EH (cell line): Measurements from ENCODE around the gene SAP25.
A peak's percentile ranks its signal among the peaks of the same experiment; 100 is the strongest.
"Not testable (repeated sequence)": the region's sequence is repeated elsewhere in the genome, so short reads cannot be mapped to it uniquely, and the experiment has no call there.

ENCODE experiments used
- DNase-seq: peaks from one replicate; pipeline ENCODE4 v3.0.0-alpha.2; 2015; ENCODE audit warnings: low read depth

SAP25 gene

DNA sequence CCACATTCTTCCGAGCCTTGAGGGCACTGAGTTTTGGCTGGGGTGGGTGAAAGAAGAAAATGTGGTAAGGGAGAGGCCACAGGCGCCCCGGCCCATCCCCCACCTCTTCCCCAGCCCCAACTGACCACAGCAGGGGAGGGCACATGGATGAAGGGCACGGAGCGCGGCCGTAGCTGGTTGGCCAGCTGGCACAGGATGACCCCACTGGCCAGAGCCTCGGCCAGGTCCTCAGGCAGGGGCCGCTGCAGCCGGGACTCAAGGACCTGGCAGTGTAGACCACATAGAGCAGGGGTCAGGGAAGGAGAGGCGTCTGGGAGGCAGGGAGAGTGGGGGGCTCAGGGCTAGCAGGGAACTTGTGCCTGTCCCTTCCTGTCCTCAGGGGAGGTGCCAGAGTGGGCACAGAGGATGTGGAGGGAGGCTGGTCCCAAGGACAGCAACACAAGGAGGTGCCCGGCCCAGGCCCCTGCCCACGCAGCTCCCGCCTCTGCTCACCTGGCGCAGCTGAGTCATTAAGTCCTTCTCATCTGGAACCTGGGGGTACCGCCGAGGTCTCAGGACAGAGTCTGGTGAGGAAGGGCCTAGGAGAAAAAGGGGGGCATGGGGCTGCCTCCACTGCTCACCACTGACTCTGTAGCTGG, 2.2 kb upstream of the SAP25 start:
- DNase-seq: no peak

DNA sequence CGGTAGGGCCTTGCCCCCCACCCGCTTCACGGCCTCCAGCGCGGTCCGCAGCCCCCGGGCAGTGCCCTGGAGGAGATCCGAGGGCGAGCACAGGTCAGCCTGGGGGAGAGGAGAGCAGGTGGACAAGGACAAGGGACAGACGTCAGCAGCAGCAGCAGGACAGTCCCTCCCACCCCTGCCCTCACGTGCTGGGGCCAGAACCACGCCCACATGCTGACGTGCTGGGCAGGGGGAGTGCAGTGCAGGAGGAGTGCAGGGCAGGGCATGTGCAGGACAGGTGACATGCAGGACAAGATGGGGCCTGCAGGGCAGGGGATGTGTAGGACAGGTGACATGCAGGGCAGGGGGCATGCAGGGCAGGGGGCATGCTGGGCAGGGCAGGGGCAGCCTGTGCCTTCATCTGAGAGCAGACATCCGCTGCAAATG, 1.5 kb upstream of the SAP25 start:
- DNase-seq: no peak

- no peak for DNase-seq
Measured at GRCh38 chr7:100574362-100575205, 884 bp upstream of the SAP25 start.

- DNase-seq: no peak
Measured at GRCh38 chr7:100572949-100573675, 588 bp downstream of the SAP25 start.

DNA sequence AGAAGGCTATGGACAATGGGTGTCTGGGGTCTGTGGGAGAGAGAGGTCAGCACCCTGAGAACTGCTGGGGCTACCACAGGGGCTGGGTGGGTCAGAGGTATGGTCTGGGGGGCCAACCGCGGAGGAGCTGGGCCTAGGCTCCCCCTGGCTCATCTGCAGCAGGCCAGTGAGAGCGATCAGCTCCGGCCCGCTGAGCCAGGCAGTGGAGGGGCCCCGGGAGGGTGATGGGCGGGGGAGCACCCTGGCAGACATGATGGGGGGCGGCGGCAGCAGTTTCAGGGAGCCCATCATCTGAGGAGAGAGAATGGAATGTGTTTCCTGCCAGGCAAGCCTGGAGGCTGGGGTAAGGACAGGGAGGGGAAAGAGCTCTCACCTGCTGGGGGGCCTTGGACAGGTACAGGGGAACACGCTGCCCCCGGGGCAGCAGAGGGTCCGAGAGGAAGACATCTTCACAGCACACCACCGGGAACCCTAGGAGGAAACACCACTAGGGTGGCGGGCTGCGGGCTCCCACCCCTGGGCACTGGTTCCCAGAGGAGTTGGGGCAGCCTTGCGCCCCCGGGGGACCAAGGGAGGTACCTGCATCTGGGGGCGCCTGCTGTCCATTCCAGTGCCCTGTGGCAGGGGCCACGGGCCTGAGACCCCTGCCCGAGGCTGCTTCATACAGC, 1.3 kb downstream of the SAP25 start:
- no peak for DNase-seq

DNA sequence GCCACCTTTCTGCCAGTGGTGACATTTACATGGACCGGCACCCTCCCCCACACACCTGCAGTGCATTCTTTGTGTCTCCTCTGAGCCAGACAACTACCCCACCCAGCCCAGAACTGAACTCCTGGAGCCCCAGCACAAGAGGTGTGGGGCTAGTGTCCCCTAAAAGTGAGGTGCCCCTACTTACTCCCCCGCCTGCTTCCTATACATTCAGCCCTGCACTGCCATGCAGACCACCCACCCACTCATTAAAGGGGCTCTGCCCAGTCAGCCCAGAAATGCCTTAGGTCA, 1.9 kb downstream of the SAP25 start:
- no peak for DNase-seq

DNA sequence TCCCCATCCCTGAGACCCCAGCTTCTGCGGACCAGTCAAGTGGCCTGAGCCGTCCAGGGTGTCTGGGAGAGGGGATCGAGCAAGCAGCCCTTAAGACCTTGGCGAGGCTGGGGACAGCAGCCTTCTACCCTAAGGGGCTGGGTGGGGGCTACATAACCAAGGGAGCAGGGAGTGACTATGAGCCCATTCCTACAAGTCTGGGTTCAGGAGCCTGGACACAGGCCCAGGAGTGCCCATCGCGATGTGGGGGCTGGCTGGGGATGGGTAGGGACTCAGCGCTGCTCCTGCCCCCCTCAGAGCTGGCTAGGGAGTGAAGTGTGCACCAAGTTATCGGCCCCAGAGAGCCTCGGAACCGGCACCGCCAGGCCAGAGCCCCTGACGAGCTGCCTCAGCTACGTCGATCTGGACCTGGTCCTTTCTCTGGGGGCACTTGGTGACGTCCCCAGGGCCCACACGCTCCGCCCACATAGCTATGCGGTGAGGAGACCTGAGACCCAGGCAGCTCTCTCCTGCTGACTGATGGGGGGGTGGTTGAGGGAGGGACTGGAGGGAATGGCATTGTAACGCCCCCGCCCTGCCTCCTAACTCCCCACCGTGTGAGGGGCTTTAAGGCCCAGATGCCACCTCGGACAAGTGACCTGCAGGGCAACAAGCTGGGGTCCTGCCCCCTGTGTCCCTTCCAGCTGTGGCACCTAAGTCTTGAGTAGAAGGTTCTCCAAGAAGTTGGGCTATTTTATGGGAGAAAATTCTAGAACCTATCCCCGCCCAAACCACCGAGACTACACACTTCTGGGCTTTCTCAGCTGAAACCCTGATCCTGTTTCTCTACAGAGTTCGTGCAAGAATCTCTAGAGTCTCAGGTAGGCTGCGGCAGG, 2.5 kb downstream of the SAP25 start:
- peak; percentile 27 for DNase-seq

GRCh38 chr7:100568896-100569844, 4.5 kb downstream of the SAP25 start:
- peak; percentile 34 for DNase-seq

DNA sequence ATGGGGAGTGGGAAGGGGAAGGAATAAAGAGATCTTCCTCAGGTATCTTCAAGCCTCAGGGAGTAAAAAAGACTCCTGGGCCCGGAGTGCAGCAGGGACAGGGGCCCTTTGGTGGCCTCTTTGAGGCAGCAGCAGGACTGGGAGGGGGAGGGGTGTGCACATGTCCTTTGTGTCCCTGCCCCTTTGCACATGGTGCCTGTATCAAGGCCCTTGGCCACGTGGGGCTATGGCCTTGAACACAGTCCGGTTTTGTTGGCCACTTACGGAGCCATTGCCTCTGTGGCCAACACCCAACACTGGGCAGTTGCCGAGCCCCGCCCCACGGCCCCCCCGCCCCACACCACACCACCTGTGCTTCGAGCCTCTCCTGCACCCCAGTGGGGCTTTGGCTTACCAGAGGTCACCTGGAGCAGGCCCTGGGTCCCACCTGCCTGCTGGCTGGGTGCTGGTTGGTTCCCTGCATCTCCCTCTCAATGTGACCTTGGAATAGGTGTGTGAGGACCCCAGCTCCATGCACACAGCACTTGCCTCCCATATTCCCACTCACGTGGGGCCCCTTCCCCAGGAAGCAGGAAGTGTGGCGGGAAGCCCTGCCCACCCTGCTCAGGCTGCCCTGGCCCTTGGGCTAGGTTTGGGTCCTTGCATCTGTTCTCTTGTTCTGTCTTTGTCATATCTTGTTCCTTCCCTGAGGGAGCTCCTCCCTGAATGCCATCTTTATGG, 5.4 kb downstream of the SAP25 start:
- DNase-seq: no peak

GRCh38 chr7:100567751-100568175, 5.9 kb downstream of the SAP25 start:
- no peak for DNase-seq

- peak; percentile 16 for DNase-seq
Measured at GRCh38 chr7:100567031-100567730, 6.5 kb downstream of the SAP25 start.

DNA sequence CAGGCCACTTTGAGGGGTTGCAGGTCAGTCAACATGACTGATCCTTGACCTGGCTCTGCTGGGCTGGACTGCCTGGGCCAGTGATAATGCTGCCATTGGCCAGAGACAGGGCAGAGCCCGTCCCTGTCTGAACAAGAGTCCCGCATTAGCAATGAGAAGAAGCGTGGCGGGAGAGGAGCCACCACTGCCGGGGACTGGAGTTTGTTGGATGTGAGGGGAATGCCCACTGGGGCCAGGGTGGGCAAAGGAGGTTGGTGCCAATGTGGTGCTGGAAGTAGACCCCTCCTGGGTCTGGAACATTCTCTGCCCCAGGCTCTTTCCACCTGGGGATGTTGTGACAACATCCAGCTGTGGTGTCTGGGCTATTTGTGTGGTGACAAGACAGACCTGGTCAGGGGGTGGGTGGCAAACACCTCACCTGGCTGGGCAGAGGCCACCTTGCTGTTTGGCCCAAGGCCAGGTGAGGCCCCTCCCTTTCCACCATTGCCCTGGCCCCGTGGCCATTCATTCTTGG, 7.6 kb downstream of the SAP25 start:
- no peak for DNase-seq

- DNase-seq: no peak
Measured at GRCh38 chr7:100565133-100565571, 8.5 kb downstream of the SAP25 start.

DNA sequence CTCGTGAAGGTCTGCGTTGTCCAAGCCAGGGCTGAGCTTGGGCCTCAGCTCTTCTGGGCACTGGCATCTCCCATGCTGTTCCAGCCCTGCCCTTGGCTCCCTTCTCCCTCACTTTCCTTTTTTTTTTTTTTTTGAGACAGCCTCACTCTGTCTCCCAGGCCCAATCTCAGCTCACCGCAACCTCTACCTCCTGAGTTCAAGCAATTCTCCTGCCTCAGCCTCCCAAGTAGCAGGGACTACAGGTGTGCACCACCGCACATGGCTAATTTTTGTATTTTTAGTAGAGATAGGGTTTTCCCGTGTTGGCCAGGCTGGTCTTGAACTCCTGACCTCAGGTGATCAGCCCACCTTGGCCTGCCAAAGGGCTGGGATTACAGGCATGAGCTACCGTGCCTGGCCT, 9.3 kb downstream of the SAP25 start:
- not testable (repeated sequence) for DNase-seq

GRCh38 chr7:100563809-100564400, 9.8 kb downstream of the SAP25 start:
- DNase-seq: peak; percentile 73

GRCh38 chr7:100563100-100563564, 10.6 kb downstream of the SAP25 start:
- DNase-seq: no peak

- no peak for DNase-seq
Measured at GRCh38 chr7:100562195-100563099, 11.3 kb downstream of the SAP25 start.
